Breast epithelium (tissue), 3 donors: Measurements from ENCODE around the gene DUSP22.

Experiments used
- CTCF ChIP-seq, 3 donors: fragments of 450-650 bp; IDR thresholded peaks; one replicate each; pipeline ENCODE4 v1.5.1; 2016 to 2017; ENCODE audit warnings: antibody characterized with exemption in 3 of 3, mild to moderate bottlenecking in 3 of 3, moderate library complexity in 3 of 3
- POLR2A ChIP-seq: fragments of 450-650 bp; IDR thresholded peaks from one replicate; pipeline ENCODE4 v1.6.1; 2016; ENCODE audit warnings: antibody characterized with exemption, mild to moderate bottlenecking, moderate library complexity

DNA sequence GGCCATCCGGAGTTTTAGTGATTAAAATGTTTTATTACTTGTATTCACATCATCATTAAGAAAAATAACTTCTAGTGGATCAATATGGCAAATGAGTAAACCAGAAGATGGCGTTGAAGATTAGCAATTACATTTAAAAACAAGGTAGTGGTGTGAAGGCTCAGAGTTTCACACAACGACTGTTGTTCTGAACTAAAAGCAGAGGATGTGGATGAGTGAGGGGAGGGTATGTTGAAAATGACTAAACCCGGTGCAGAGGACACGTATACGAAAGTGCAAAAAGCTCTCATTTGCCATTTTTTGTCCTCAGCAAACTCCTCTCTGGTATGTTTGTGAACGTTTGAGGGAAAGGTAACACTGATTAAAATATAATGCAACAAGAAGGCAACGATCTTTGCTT lies 97.3 kb downstream of the DUSP22 start:
- TF ChIP-seq CTCF (IDR thresholded peaks at IDR 0.05) (no peak), POLR2A (no peak)
